ENCODE data around the gene SNX6. TPM values are rescaled to one million over a fixed set of nuclear protein-coding genes. Genes with fewer than 3 reads are reported as not detected.
"Not testable (repeated sequence)": the region's sequence is repeated elsewhere in the genome, so short reads cannot be mapped to it uniquely, and the experiment has no call there.

The SNX6 gene
- total RNA-seq, 1 experiment from 2014 or later = 64.2 TPM

GRCh38 chr14:34546272-34547135, 83.4 kb downstream of the SNX6 start:
- CTCF ChIA-PET; DNase-seq (ENCODE audit: low spot score); intact Hi-C loops (cut with micrococcal nuclease; ENCODE audit: unreplicated experiment); H3K4me1 ChIP-seq (ENCODE audit: insufficient read depth, low read length, poor library complexity, severe bottlenecking); H3K27ac ChIP-seq (ENCODE audit: low read depth, low read length, poor library complexity, severe bottlenecking); H3K9me3 ChIP-seq (ENCODE audit: low read depth, low read length, poor library complexity, severe bottlenecking); H3K36me3 ChIP-seq (ENCODE audit: insufficient read depth, low read length, poor library complexity, severe bottlenecking); H3K4me3 ChIP-seq (ENCODE audit: low read depth, low read length, poor library complexity, severe bottlenecking); POLR2A ChIA-PET (ENCODE audit: low non-redundant PET); H3K27me3 ChIP-seq (replicated peaks; ENCODE audit: insufficient read depth, low read depth, low read length, poor library complexity): not testable (repeated sequence)
- BruUV-seq (replicated peaks) = TSS peak; percentile 100

GRCh38 chr14:34540181-34541059, 89.5 kb downstream of the SNX6 start:
- TSS peak; percentile 82 for BruUV-seq (replicated peaks)
- H3K36me3 ChIP-seq (ENCODE audit: insufficient read depth, low read length, poor library complexity, severe bottlenecking); H3K4me1 ChIP-seq (ENCODE audit: insufficient read depth, low read length, poor library complexity, severe bottlenecking); H3K27me3 ChIP-seq (replicated peaks; ENCODE audit: insufficient read depth, low read depth, low read length, poor library complexity); CTCF ChIA-PET; H3K9me3 ChIP-seq (ENCODE audit: low read depth, low read length, poor library complexity, severe bottlenecking); POLR2A ChIA-PET (ENCODE audit: low non-redundant PET); DNase-seq (ENCODE audit: low spot score); intact Hi-C loops (cut with micrococcal nuclease; ENCODE audit: unreplicated experiment): not testable (repeated sequence)
- peak overlapping the region; percentile 97 for H3K4me3 ChIP-seq (ENCODE audit: low read depth, low read length, poor library complexity, severe bottlenecking)
- H3K27ac ChIP-seq (ENCODE audit: low read depth, low read length, poor library complexity, severe bottlenecking) = peak overlapping the region; percentile 85

GRCh38 chr14:34539407-34540180, 90.4 kb downstream of the SNX6 start, which contains the start of gene EAPP:
EAPP (minus strand) TSS chr14:34539701; CDS start chr14:34539628, 73 bp downstream.
- TF ChIP-seq EZH2 (IDR thresholded peaks at IDR 0.05; ENCODE audit: borderline replicate concordance, low read depth, low read length, poor library complexity, severe bottlenecking) (no peak), CTCF (conservative IDR thresholded peaks at IDR 0.05; ENCODE audit: low read depth, low read length) (no peak)
- CTCF ChIA-PET = no interaction called here
- no peaks in the 10 kb centered on the region for H3K9me3 ChIP-seq (ENCODE audit: low read depth, low read length, poor library complexity, severe bottlenecking)
- intact Hi-C loops (cut with micrococcal nuclease; ENCODE audit: unreplicated experiment) = no loop called here
- peak within 1 kb of the TSS; percentile 85 for H3K27ac ChIP-seq (ENCODE audit: low read depth, low read length, poor library complexity, severe bottlenecking)
- H3K36me3 ChIP-seq (ENCODE audit: insufficient read depth, low read length, poor library complexity, severe bottlenecking) = peaks cover 10% of the 10 kb centered on the region
- H3K4me1 ChIP-seq (ENCODE audit: insufficient read depth, low read length, poor library complexity, severe bottlenecking) = peaks cover 7% of the 10 kb centered on the region
- H3K27me3 ChIP-seq (replicated peaks; ENCODE audit: insufficient read depth, low read depth, low read length, poor library complexity) = no peaks in the 10 kb centered on the region
- peak within 1 kb of the TSS; percentile 97 for H3K4me3 ChIP-seq (ENCODE audit: low read depth, low read length, poor library complexity, severe bottlenecking)
- POLR2A ChIA-PET (ENCODE audit: low non-redundant PET) = no interaction called here
- no TSS peak for BruUV-seq (replicated peaks)
- peak; percentile 97 for DNase-seq (ENCODE audit: low spot score)
